HCT116 (cell line): ENCODE results near the gene OR5B21. TPM values are rescaled to one million over a fixed set of nuclear protein-coding genes. Genes with fewer than 3 reads are reported as not detected.

Source experiments
- ATAC-seq: fragments of 200-7000 bp; cut with Tn5 transposase; 2 replicates; pipeline ENCODE4 v1.9.1; 2020; ENCODE audit warnings: mild to moderate bottlenecking, moderate library complexity
- BruUV-seq: library from RNA; stranded (reverse); fragments of 400-500 nt; replicated peaks from 2 replicates; lab custom pipeline; 2021; lab: Mats Ljungman, UMichigan
- CTCF ChIA-PET: fragments of 300-600 bp; sonication (Branson Sonifier 250); formaldehyde crosslinking; loops from one replicate; lab custom pipeline; 2021; ENCODE audit warnings: antibody characterized with exemption; lab: Charles Lee
- POLR2A ChIA-PET: fragments of 300-600, 350-600 bp; sonication (Branson Sonifier 250); formaldehyde crosslinking; loops from one replicate; lab custom pipeline; 2021; ENCODE audit warnings: antibody characterized with exemption; lab: Charles Lee
- RAD21 ChIA-PET, 2 experiments: fragments of 300-600 bp; sonication (Branson Sonifier 250); formaldehyde crosslinking; loops; one replicate each; lab custom pipeline; 2023; ENCODE audit warnings: low total read pairs in 2 of 2; ENCODE audit not compliant: uncharacterized antibody in 2 of 2, unreplicated experiment in 2 of 2, low non-redundant PET in 1 of 2; lab: Charles Lee
- DNase-seq: peaks from one replicate; pipeline ENCODE4 v3.0.0-alpha.2; 2010; ENCODE audit warnings: low read depth, low spot score
- H2AFZ ChIP-seq: fragments of 200-600 bp; shearing (Covaris generic), sonication (generic); 2 replicates; pipeline ENCODE4 v1.6.1; 2017; ENCODE audit warnings: low read depth, mixed run types, mixed read lengths, antibody characterized with exemption, low read length; ENCODE audit not compliant: poor library complexity, severe bottlenecking
- H3K27ac ChIP-seq: 2 replicates; pipeline ENCODE4 v1.5.1; 2012; ENCODE audit warnings: low read depth, low read length
- H3K27me3 ChIP-seq: fragments of 200-600 bp; sonication (generic); 2 replicates; pipeline ENCODE4 v1.6.1; 2016; ENCODE audit warnings: mixed run types, low read length, mixed read lengths; ENCODE audit not compliant: insufficient read depth
- H3K36me3 ChIP-seq, 2 experiments: fragments of 200-500 bp in 1 of 2; fragments of 200-600 bp in 1 of 2; sonication (Bioruptor generic) in 1 of 2; sonication (generic) in 1 of 2; 2 replicates each; pipeline versions ENCODE4 v1.5.1 to v1.6.1; 2014 to 2016; ENCODE audit warnings: low read length in 2 of 2, inconsistent platforms in 1 of 2, mixed read lengths in 1 of 2, mixed run types in 1 of 2; ENCODE audit not compliant: insufficient read depth in 2 of 2, control insufficient read depth in 1 of 2
- H3K4me1 ChIP-seq, 2 experiments: fragments of 200-600 bp in 1 of 2; sonication (generic) in 1 of 2; 2 replicates each; pipeline versions ENCODE4 v1.5.1 to v1.6.1; 2012 to 2017; ENCODE audit warnings: low read length in 2 of 2, inconsistent platforms in 1 of 2, mild to moderate bottlenecking in 1 of 2, mixed read lengths in 1 of 2, mixed run types in 1 of 2, moderate library complexity in 1 of 2; ENCODE audit not compliant: insufficient read depth in 2 of 2, control insufficient read depth in 1 of 2
- H3K4me2 ChIP-seq: fragments of 200-600 bp; sonication (generic); 2 replicates; pipeline ENCODE4 v1.6.1; 2017; ENCODE audit warnings: mixed run types, low read length, mixed read lengths
- H3K4me3 ChIP-seq, 2 experiments: fragments of 200-600 bp in 1 of 2; sonication (generic) in 1 of 2; replicated peaks in 1 of 2; 2 replicates each; pipeline ENCODE4 v1.5.1; 2011 to 2016; ENCODE audit warnings: low read length in 2 of 2, control low read depth in 1 of 2, low read depth in 1 of 2, mild to moderate bottlenecking in 1 of 2, mixed read lengths in 1 of 2, mixed run types in 1 of 2
- H3K79me2 ChIP-seq: fragments of 200-600 bp; sonication (generic); 2 replicates; pipeline ENCODE4 v1.6.1; 2017; ENCODE audit warnings: mild to moderate bottlenecking, mixed run types, low read length, moderate library complexity, mixed read lengths; ENCODE audit not compliant: insufficient read depth
- H3K9ac ChIP-seq: fragments of 200-600 bp; sonication (generic); 2 replicates; pipeline ENCODE4 v1.6.1; 2016; ENCODE audit warnings: low read length, mixed read lengths
- H3K9me2 ChIP-seq: fragments of 200-600 bp; sonication (generic), shearing (Covaris generic); 2 replicates; pipeline ENCODE4 v1.6.1; 2017; ENCODE audit warnings: mixed run types, mild to moderate bottlenecking, moderate library complexity; ENCODE audit not compliant: insufficient read depth
- H3K9me3 ChIP-seq, 2 experiments: fragments of 200-500 bp in 1 of 2; fragments of 200-600 bp in 1 of 2; sonication (Bioruptor generic) in 1 of 2; sonication (generic) in 1 of 2; 2 replicates each; pipeline ENCODE4 v1.6.1; 2014 to 2017; ENCODE audit warnings: low read length in 2 of 2, mixed read lengths in 2 of 2, inconsistent platforms in 1 of 2, low read depth in 1 of 2, mild to moderate bottlenecking in 1 of 2, mixed run types in 1 of 2, moderate library complexity in 1 of 2; ENCODE audit not compliant: control insufficient read depth in 1 of 2, insufficient read depth in 1 of 2
- H4K20me1 ChIP-seq: fragments of 200-600 bp; sonication (generic), shearing (Covaris generic); 2 replicates; pipeline ENCODE4 v1.6.1; 2017; ENCODE audit warnings: mixed run types, mild to moderate bottlenecking, moderate library complexity; ENCODE audit not compliant: insufficient read depth
- CBX3 ChIP-seq: IDR thresholded peaks from 2 replicates; pipeline ENCODE4 v1.6.1; 2012; ENCODE audit warnings: low read depth
- CTCF ChIP-seq, 3 experiments: fragments of 200-600 bp in 1 of 3; sonication (generic) in 1 of 3; IDR thresholded peaks in 2 of 3; conservative IDR thresholded peaks in 1 of 3; 2 replicates each; pipeline ENCODE4 v1.5.1; 2012 to 2017; ENCODE audit warnings: low read depth in 2 of 3, low read length in 2 of 3, antibody characterized with exemption in 1 of 3, borderline replicate concordance in 1 of 3, control low read depth in 1 of 3, mild to moderate bottlenecking in 1 of 3, mixed read lengths in 1 of 3, mixed run types in 1 of 3, moderate library complexity in 1 of 3; ENCODE audit not compliant: insufficient read depth in 1 of 3
- ELF1 ChIP-seq: IDR thresholded peaks from 2 replicates; pipeline ENCODE4 v1.6.1; 2012; ENCODE audit warnings: low read depth, borderline replicate concordance
- EZH2 ChIP-seq: fragments of 200-600 bp; sonication (generic); IDR thresholded peaks from 2 replicates; pipeline ENCODE4 v1.6.1; 2017; ENCODE audit warnings: antibody characterized with exemption, mixed run types
- MAX ChIP-seq: IDR thresholded peaks from 2 replicates; pipeline ENCODE4 v1.6.1; 2012
- SP1 ChIP-seq: IDR thresholded peaks from 2 replicates; pipeline ENCODE4 v1.6.1; 2012; ENCODE audit warnings: low read depth
- SRF ChIP-seq: IDR thresholded peaks from 2 replicates; pipeline ENCODE4 v1.6.1; 2012; ENCODE audit warnings: low read depth
- YY1 ChIP-seq: IDR thresholded peaks from 2 replicates; pipeline ENCODE4 v1.6.1; 2011; ENCODE audit warnings: low read length, low read depth, moderate library complexity, mild to moderate bottlenecking; ENCODE audit not compliant: insufficient replicate concordance; ENCODE audit errors: extremely low read depth
- ZFX ChIP-seq: fragments of 450-650 bp; IDR thresholded peaks from 2 replicates; pipeline ENCODE4 v1.6.1; 2017
- ZNF274 ChIP-seq: fragments of 200-500 bp; sonication (Bioruptor generic); IDR thresholded peaks from 2 replicates; pipeline ENCODE4 v1.6.1; 2014; ENCODE audit warnings: mild to moderate bottlenecking, low read depth, low read length, inconsistent platforms
- intact Hi-C: fragments of 100-400 bp; cut with micrococcal nuclease; formaldehyde crosslinking; loops from 2 replicates; pipeline ENCODE4 v1.10.0; 2022
- total RNA-seq: library from RNA; stranded (reverse); gene quantifications from one replicate; pipeline ENCODE4 v1.2.1, GENCODE V29; 2021; ENCODE audit not compliant: unreplicated experiment

Gene OR5B21
- total RNA-seq, 1 experiment from 2014 or later = not detected

- no TSS peak for BruUV-seq
- H3K27ac ChIP-seq = no peak overlapping the region
- TF ChIP-seq ZNF274 (no peak), ELF1 (no peak), MAX (no peak), SP1 (no peak), EZH2 (no peak), SRF (no peak), ZFX (no peak), CBX3 (no peak)
- H3K9me2 ChIP-seq = no peaks in the 10 kb centered on the region
- no peak for ATAC-seq
- H3K27me3 ChIP-seq = 0 out of 2 replicates have a peak, but pooled peaks cover 20% of the 10 kb centered on the region
- no peaks in the 10 kb centered on the region for H3K36me3 ChIP-seq
- H3K9ac ChIP-seq = no peak overlapping the region
- H3K79me2 ChIP-seq = no peaks in the 10 kb centered on the region
- no peak overlapping the region for H3K4me2 ChIP-seq
- no peak for DNase-seq
- ChIA-PET RAD21 (no interaction called here), CTCF (interaction anchor here (1.0 kb wide), 1 partner anchor 1152 kb away, joined by 3 read pairs; no protein-coding TSS in a partner anchor), POLR2A (no interaction called here)
- no peaks in the 10 kb centered on the region for H4K20me1 ChIP-seq
- intact Hi-C loops = no loop called here
- H3K9me3 ChIP-seq = no peaks in the 10 kb centered on the region
- H3K4me3 ChIP-seq = no peak overlapping the region
- no peak overlapping the region for H2AFZ ChIP-seq
- H3K4me1 ChIP-seq = no peaks in the 10 kb centered on the region
Measured at GRCh38 chr11:58497951-58498350, 10.0 kb downstream of the OR5B21 start.

GRCh38 chr11:58495906-58496305 lies 12.0 kb downstream of the OR5B21 start:
- BruUV-seq = no TSS peak
- H3K9me2 ChIP-seq = no peaks in the 10 kb centered on the region
- H2AFZ ChIP-seq = no peak overlapping the region
- ChIA-PET POLR2A (no interaction called here), RAD21 (interaction anchor here in 1 of 2 experiments (0.6 kb wide), 1 partner anchor 17 kb away, joined by 5 read pairs; no protein-coding TSS in a partner anchor), CTCF (interaction anchor here (1.0 kb wide), 1 partner anchor 28 kb away, joined by 3 read pairs; no protein-coding TSS in a partner anchor)
- 0 out of 2 replicates have a peak, but pooled peaks cover 12% of the 10 kb centered on the region for H3K27me3 ChIP-seq
- DNase-seq = no peak
- H4K20me1 ChIP-seq = no peaks in the 10 kb centered on the region
- no peaks in the 10 kb centered on the region for H3K79me2 ChIP-seq
- ATAC-seq = no peak
- intact Hi-C loops = no loop called here
- no peak overlapping the region for H3K9ac ChIP-seq
- no peaks in the 10 kb centered on the region for H3K4me1 ChIP-seq
- no peak overlapping the region for H3K4me2 ChIP-seq
- TF ChIP-seq ELF1 (no peak), CTCF (IDR thresholded peaks at IDR 0.05 in 2 of 3, conservative IDR thresholded peaks at IDR 0.05 in 1 of 3; ENCODE audit: borderline replicate concordance in 1 of 3, insufficient read depth in 1 of 3, low read depth in 2 of 3, low read length in 2 of 3) (0 out of 6 replicates have a peak, but pooled peaks of 1 of the 3 experiments have one; percentile 7), ZNF274 (no peak), ZFX (no peak), YY1 (no peak)
- TF ChIP-seq, all 23 proteins: peak for 1
- Histone ChIP-seq H3K4me3 (no peak overlapping the region), H3K27ac (no peak overlapping the region), H3K9me3 (no peaks in the 10 kb centered on the region), H3K36me3 (no peaks in the 10 kb centered on the region)
